Fibroblast of peridontal ligament (primary cell): ENCODE measurements around the gene STAT6.

ENCODE experiments used
- DNase-seq: peaks from one replicate; pipeline ENCODE4 v3.0.0-alpha.2; 2010; ENCODE audit errors: extremely low read depth

Gene STAT6

DNA sequence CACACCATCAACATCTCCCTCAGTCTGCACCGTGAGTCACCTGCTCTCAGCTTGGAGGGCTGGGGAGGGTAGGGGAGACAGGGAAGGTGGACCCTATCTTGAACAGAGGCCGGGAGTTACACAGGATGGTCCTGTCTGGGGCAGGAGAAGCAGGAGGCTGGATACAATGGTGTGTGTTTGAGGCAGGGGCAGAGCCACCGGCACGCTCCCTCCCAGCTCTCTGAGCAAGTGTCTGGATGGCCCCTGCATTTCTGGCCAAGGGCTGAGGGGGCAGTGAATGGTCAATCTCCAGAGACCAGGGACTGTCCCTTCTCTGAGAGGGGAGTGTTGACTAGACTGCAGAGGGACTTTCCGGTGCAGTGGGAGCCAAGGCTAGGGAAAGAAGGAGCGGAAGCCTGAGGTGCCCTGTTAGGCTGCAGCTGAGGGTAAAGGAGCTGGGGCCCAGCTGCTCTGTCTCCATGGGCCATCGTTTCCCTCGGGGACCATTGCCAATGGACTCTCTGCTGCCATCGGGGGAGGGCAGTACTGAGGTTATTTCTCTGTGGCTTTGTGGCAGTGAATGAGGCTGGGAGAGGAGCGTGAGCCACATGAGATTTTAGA lies 34.4 kb upstream of the STAT6 start:
- no peak for DNase-seq

GRCh38 chr12:57143454-57143853 lies 32.3 kb upstream of the STAT6 start:
- DNase-seq = no peak

- no peak for DNase-seq
Observed at GRCh38 chr12:57142727-57143126, 31.6 kb upstream of the STAT6 start.

- no peak for DNase-seq
Observed at GRCh38 chr12:57142121-57142520, 31.0 kb upstream of the STAT6 start.

DNA sequence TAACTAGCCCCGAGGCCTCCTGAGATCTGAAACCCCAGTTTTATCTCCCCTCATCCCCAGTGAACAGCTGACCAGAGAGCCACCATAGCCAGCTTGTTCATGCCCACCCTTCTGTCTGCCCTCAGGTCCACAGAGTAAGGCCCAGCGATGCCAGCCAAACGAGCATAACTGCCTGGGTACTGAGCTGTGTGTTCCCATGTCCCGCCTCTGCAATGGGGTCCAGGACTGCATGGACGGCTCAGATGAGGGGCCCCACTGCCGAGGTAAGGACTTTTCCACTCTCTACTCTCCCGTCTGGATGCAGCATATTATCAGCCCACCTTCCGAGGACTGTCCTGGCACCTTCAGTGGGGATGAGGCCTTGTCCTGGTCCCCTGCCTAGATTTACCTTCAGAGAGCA lies 30.1 kb upstream of the STAT6 start:
- no peak for DNase-seq

GRCh38 chr12:57139796-57140649 lies 28.9 kb upstream of the STAT6 start:
- peak; percentile 62 for DNase-seq

DNA sequence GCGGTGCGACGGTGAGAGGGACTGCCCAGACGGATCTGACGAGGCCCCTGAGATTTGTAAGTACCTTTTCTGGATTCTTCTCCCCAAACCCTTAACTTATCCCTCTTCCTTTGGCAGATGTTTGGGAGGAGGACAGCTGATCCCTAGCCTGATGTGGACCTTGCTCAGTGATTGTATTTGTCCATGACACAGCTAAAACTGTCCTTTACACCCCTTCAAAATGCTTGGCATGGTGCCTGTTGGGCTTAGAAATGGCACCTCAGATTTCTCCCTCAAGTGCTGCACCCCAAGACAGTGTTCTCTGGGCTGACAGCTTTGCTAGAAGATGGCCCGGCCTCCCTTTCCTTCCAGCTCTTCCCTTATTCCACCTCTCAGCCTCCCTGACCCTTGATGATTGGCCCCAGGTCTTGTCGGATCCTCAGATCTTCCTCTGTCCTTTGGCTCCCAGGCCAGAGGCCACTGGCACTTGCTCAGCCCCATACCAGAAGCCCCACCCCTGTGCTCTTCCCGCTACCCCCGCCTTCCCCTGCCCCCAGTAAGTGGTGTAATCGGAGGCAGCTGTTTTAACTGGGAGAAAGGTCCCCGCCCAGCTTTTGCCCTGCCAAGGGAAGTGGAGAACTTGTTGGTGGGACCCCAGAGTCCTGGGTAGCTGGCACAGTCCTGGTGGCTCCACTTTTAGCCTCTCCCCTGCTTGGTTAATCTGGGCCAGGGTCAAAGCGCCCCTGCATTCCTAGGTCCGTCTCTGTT lies 27.5 kb upstream of the STAT6 start:
- peak; percentile 64 for DNase-seq

GRCh38 chr12:57135527-57136326 lies 24.6 kb upstream of the STAT6 start:
- DNase-seq = peak; percentile 80

GRCh38 chr12:57134949-57135348 lies 23.8 kb upstream of the STAT6 start:
- no peak for DNase-seq

DNA sequence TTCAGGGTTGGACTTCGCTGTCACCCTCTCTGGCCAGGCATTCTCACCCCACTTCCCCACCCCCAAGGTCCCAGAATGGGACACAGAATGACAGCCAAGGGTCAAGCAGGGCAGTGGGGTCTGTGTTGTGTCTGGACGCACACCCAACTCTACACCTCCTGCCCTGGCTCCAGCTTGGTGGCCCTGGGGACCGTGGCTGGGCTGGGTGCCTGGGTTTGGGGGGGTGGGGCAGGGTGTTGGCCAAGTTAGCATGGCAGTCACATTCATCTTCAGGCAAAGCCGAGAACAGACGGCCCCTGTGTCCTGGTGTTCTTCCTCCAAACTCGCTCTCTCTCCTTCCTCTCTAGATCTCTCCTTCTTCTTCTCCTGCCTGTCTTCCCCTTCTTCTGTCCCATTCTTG lies 22.8 kb upstream of the STAT6 start:
- no peak for DNase-seq

DNA sequence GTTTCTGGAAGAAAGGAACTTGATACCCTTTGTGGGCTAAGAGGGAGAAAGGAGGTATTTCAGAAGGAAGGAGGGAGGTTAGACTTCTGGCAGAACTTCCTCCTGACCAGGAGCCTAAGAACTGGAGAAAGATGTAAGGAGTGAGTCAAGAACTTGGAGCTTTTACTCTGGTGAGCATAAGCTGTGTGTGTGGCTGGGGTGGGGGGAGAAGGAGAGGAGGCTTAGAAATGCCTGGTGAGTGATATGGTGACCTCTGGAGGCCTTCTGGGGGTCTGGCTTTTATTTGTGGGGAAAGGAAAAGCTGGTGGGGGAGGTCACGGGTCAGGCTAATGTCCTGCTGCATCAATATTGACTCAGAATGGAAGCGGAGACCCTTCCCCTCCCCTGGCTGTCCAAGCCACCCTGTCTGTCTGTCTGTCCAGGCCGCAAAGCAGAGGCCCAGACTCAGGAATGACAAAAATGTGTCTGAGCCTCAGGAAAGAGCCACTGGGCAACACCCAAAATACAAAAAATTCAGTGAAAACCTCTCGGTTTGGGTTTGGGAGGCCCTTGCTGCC lies 21.9 kb upstream of the STAT6 start:
- DNase-seq = peak; percentile 69

- no peak for DNase-seq
Observed at GRCh38 chr12:57131896-57132744, 21.0 kb upstream of the STAT6 start.

GRCh38 chr12:57130941-57131340 lies 19.8 kb upstream of the STAT6 start:
- no peak for DNase-seq

DNA sequence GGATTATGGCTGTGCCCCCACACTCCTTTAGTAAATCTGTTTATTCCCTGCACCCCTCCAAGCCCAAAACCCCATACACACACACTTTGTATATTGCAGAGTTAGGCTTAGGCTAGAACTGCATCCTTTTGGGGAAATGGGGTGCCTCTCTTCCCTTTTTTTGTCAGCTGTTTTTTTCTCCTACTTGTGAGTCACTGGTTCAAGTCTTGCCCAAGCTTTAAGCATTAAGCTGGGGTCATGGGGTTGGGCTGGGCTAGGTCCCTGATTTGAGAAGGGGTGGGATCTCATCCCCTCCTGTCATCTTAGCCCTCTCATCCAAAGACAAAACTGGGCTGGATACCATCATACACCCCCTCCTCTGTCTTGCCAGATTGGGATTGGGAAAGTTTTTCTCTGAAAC lies 18.7 kb upstream of the STAT6 start:
- peak; percentile 78 for DNase-seq

DNA sequence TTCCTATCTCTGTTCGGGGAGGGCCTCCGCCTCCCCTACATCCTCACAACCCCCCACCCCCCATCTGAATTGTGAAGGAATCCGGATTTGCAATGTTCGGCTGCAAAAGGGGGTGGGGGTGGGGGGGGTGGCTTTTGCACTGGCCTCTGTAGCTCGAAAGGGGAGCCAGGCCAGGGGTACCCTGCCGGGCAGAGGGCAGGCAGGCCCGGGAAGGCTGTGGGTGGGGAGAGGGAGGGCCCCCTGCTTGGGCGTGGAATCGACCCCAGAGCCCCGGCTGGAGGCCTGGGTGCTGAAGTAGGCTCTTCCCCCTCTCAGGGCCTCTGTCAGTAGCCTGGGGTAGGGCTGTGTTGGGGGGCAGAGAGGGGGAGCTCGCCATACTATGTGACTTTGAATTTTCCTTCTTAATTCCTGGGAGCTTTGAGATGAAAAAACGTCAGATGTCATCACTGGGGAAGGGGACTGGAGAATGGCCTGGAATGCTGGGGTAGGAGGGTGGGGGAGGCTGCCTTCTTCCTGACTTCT lies 18.2 kb upstream of the STAT6 start:
- no peak for DNase-seq

DNA sequence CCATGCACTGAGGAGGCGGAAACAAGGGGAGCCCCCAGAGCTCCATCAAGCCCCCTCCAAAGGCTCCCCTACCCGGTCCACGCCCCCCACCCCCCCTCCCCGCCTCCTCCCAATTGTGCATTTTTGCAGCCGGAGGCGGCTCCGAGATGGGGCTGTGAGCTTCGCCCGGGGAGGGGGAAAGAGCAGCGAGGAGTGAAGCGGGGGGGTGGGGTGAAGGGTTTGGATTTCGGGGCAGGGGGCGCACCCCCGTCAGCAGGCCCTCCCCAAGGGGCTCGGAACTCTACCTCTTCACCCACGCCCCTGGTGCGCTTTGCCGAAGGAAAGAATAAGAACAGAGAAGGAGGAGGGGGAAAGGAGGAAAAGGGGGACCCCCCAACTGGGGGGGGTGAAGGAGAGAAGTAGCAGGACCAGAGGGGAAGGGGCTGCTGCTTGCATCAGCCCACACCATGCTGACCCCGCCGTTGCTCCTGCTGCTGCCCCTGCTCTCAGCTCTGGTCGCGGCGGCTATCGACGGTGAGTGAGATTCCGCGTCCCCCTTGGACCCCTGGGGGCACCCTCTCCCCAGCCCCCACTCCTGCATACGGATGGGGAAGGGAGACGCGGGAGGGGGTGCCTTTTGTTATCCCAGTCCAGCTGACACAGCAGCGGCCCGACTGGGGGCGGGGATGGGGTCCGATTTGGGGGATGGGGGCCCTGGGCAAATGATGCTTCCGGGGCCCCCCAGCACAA lies 17.5 kb upstream of the STAT6 start:
- no peak for DNase-seq

DNA sequence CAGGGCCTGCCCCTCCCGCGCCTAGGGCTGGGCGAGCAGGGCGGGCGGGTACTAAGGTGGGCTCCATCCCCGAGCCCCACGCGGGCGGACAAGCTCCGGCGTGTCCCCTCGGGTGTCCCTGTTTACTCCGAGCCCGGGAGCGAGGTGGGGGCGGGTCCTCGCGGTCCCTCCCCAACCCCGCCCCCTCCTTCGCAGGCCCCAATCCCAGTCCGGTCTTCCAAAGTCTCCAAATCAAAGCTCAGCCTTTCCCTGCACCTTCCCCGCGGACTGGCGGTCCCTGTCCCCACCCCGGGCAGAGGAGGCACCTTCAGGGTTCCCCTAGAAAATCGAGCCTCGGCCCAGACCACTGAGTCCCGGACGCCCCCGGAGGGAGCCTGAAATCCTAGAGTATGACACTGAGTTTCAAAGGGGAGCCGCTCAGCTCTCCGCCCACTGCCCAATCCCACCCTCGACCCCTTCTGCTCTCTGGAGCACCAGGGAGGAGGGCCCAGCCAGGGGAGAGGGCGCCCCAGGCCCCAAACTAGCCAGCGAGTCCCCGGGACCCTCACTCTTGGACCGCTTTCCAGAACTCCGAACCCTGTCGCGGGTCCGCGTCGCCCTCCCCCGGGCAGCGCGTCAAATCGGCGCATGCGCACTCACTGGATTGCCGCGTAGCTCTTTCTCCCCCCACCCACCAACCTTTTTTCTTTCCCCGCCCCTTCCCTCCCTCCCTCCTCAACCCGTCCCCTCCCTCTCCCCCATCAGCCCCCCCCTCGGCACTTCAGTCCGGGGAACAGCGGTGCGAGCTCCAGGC lies 16.8 kb upstream of the STAT6 start, which contains the start of gene LRP1:
Gene LRP1, plus strand, starts transcription at position 758 of the 793 bp plus-strand sequence. CDS start 482 bp downstream, outside the sequence.
- peak; percentile 90 for DNase-seq

- DNase-seq = no peak
Observed at GRCh38 chr12:57127101-57127725, 16.1 kb upstream of the STAT6 start.
